GM18511 (cell line): ENCODE results near the gene ZNF718.
"Not testable (repeated sequence)": the region's sequence is repeated elsewhere in the genome, so short reads cannot be mapped to it uniquely, and the experiment has no call there.

Experiments used
- ATAC-seq: cut with Tn5 transposase; IDR thresholded peaks from one replicate; pipeline ENCODE4 v1.9.1; 2021; ENCODE audit warnings: mild to moderate bottlenecking, moderate library complexity; ENCODE audit not compliant: unreplicated experiment

Gene ZNF718

DNA sequence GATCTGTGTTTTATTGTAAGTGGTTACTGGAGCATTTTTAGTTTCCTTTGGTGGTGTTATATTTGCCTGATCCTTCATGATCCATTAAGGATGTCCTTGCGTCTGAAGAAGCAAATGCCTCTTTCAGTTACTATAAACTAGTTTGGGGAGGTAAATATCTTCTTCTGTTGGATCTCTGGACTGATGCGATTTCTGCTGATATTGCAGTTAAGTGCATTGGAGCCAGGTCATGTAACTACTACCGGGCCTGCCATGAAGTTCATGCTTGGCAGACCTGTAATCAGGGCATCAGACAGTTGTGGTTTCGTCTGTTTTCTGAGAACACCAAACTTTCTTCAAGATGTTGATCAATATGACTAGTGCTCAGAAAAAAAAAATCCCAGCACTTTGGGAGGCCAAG lies 22.9 kb downstream of the ZNF718 start:
- no peak for ATAC-seq

DNA sequence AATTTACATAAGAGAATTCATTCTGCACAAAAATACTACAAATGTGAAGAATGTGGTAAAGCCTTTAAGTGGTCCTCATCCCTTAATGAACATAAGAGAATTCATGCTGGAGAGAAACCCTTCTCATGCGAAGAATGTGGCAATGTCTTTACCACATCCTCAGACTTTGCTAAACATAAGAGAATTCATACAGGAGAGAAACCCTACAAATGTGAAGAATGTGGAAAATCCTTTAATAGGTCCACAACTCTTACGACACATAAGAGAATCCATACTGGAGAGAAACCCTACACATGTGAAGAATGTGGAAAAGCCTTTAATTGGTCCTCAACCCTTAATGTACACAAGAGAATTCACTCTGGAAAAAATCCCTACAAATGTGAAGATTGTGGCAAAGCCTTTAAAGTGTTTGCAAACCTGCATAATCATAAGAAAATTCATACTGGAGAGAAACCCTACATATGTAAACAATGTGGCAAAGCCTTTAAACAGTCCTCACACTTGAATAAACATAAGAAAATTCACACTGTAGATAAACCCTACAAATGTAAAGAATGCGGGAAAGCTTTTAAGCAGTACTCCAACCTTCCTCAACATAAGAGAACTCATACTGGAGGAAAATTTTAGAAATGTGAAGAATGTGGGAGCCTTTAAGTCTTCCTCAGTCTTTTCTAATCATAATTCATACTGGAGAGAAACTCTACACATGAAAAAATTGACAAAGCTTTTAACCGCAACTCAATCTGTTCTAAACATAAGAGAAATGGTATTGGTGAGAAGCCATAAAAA lies 37.4 kb downstream of the ZNF718 start:
- ATAC-seq: no peak

DNA sequence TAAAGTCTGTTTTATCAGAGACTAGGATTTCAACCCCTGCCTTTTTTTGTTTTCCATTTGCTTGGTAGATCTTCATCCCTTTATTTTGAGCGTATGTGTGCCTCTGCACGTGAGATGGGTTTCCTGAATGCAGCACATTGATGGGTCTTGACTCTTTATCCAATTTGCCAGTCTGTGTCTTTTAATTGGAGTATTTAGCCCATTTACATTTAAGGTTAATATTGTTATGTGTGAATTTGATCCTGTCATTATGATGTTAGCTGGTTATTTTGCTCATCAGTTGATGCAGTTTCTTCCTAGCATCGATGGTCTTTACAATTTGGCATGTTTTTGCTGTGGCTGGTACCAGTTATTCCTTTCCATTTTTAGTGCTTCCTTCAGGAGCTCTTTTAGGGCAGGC lies 45.3 kb downstream of the ZNF718 start:
- ATAC-seq: not testable (repeated sequence)

DNA sequence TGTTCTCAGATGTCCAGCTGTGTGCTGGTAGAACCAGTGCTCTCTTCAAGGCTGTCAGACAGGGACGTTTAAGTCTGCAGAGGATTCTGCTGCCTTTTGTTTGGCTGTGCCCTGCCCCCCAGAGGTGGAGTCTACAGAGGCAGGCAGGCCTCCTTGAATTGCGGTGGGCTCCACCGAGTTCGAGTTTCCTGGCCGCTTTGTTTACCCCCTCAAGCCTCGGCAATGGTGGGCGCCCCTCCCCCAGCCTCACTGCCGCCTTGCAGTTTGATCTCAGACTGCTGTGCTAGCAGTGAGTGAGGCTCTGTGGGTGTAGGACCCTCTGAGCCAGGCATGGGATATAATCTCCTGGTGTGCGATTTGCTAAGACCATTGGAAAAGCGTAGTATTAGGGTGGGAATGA lies 47.0 kb downstream of the ZNF718 start:
- ATAC-seq: not testable (repeated sequence)

DNA sequence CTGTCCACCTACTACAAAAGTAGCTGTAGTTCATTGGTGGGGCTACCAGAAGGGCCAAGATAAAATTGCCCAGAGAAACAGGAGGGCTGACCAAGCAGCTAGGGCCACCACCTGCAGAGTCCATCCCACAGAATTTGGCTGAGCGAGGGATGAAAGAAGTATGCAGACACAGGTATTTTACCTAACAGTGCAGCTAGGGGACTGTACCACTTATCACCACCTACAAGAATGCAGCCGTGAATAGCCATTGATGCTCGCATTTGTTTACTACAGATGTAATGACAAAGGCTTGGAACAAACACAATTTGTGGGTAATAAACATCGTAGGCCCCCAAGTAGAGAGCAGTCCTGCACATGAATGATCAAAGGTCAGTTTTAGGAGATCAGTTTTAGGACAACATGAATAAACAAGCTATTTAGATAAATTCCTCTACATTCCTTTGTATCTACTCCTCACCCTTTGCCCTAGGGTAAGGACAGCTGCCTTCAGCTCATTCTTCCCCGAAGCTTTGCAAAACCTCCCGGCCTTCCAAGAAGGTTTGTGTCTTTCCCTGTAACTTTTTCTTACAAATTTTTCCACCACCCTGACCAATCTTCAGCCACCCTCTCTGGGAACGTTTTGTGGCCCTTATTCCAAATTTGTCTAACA lies 49.5 kb downstream of the ZNF718 start:
- no peak for ATAC-seq

DNA sequence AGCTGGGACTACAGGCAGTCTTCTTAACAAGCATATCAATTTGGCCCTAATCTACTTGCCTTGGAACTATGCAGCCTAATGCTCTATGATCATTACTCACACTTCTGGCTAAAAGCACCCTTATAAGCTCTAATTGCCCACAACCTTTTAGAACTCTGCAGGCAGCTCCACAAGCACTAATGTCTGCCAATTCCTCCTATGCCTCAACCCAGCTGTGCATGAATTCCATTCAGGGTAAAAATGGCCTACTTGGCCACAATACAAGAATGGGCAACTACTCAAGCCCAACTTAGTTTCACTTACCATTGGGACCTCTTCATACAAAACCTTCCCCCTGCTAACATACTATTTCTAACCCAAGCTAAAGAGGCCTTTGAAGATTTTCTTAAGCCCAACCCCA lies 51.7 kb downstream of the ZNF718 start:
- no peak for ATAC-seq

DNA sequence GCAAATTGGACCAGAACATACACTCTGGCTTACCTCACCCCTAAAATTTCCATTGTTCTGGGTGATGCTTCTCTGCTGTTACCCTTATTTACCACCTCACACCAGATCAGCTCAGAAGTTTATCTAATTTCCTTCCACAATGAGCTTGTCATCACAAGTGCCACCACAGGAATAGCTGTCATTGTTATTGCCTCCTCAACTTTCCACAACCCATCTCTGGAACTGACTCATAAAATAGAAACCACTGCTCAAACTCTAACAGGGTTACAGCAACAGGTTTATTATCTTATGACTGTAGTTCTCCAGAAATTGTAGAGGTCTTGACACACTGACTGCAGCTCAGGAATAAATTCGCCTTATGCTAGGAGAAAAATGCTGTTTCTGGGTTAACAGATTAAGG lies 52.7 kb downstream of the ZNF718 start:
- no peak for ATAC-seq

DNA sequence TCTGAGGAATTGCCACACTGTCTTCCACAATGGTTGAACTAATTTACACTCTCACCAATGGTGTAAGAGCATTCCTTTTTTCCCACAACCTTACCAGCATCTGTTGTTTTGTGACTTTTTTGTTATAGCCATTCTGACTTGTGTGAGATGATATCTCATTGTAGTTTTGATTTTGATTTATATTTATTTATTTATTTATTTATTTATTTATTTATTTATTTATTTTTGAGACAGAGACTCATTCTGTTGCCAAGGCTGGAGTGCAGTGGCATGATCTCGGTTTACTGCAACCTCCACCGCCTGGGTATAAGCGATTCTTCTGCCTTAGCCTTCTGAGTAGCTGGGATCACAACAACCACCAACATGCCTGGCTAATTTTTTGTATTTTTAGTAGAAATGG lies 57.9 kb downstream of the ZNF718 start:
- ATAC-seq: not testable (repeated sequence)

DNA sequence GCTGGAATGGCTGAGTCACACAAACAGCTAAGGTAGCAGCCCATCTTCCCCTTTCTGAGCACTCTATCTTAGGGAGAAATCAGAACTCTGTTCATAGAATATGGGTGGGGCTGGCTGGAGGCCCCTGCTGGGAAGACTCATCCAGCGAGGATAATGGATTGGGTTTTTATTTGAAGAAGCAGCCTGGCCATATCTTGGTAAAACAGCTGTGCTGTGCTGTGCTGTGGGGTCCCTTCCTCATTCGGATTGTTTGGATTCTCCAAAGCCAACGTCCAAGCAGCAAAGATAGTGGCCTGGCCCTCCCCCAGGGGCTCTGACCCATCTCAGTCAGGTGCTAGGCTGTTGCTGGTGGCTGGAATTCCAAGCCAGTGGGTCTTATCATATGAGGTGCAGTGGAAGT lies 63.8 kb downstream of the ZNF718 start:
- ATAC-seq: no peak

DNA sequence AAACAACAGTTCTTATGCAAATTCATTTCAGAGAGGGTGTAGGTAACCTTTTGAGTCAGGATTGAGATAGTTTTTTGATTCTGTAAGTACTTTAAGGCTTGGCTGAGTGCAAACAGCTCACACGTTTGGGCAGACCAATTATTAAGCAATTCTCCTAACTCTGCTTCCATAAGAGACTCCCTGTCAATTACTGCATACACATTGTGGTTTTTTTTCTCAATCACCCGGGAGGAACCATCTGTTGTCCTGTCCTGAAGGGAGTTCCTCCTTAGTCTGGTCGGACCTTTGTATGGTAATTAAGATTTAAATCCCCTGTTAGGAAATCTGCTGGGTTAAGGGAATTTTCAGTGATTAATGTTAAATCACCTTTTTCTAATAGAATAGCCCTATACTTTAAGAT lies 70.9 kb downstream of the ZNF718 start:
- not testable (repeated sequence) for ATAC-seq

DNA sequence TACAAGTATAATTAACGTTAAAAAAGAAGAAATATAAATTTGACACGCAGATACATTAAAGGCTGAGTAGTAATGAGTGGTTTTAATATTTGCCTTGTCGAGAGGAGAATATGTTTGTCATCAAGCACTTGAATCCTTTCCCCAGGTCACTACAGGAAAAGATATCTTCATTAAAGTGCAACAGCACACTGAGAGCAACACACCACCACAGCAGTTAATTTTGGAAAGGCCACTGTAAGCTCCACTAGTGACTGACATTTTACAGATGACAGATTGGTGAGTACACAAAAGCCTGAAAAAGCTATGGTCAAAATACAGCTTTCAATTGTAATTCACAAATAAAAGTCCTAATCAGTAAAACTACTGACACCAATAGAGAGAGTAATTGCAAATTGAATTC lies 76.6 kb downstream of the ZNF718 start:
- no peak for ATAC-seq

DNA sequence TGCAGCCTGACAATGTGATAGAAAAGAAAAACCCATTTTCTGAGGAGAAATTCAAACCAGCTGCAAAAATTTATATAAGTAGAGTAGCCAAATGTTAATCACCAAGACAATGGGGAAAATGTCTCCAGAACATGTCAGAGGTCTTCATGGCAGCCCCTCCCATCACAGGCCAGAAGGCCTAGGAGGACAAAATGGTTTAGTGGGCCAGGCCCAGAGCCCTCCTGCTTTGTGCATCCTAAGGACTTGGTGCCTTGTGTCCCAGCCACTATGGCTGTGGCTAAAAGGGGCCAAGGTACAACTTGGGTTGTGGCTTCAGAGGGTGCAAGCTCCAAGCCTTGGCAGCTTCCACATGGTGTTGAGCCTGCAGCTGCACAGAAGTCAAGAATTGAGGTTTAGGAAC lies 78.5 kb downstream of the ZNF718 start:
- ATAC-seq: not testable (repeated sequence)

DNA sequence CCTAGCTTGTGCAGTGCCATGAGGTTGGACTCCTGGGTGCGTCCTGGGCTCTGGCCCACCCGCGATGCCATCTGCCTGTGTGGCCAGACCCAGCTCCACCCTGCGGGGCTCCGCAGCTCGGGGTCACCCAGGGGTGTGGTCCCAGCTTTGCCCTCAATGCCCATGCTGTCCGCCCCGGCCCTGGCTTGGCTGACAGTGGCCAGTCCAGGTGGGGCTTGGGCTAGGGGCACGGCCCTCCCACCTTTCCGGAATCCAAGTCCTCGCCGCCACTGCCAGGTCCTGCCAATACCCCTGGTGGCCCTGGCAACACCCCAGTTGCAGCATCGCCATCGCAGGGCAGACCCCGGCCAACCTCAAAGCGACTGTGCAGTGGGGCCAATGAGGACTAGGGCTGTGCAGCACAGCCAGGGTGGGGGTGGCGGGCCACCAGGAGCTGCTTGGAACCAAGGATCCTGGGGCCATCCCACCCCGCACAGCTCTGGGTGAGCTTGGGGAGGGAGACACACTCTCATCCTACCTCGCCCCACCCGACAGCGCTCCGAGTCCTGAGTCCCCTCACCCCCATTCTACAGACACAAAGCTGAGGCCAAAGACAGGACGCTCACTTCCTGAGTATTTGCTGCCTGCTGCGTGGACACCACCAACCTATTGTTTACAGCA lies 80.9 kb downstream of the ZNF718 start:
- ATAC-seq: no peak

DNA sequence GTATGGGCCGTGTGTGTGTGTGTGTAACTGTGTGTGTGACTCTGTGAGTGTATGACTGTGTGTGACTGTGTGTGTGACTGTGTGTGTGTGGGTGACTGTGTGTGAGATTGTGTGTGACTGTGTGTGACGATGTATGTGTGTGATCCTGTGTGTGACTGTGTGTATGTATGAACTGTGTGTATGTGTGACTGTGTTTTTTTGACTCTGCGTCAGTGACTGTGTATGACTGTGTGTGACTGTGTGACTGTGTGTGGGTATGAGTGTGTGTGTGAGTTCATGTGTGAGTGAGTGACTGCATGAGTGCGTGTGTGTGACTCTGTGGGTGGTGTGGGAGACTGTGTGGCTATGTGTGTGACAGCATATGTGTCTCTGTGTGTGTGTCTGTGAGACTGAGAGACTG lies 81.8 kb downstream of the ZNF718 start:
- ATAC-seq: no peak

DNA sequence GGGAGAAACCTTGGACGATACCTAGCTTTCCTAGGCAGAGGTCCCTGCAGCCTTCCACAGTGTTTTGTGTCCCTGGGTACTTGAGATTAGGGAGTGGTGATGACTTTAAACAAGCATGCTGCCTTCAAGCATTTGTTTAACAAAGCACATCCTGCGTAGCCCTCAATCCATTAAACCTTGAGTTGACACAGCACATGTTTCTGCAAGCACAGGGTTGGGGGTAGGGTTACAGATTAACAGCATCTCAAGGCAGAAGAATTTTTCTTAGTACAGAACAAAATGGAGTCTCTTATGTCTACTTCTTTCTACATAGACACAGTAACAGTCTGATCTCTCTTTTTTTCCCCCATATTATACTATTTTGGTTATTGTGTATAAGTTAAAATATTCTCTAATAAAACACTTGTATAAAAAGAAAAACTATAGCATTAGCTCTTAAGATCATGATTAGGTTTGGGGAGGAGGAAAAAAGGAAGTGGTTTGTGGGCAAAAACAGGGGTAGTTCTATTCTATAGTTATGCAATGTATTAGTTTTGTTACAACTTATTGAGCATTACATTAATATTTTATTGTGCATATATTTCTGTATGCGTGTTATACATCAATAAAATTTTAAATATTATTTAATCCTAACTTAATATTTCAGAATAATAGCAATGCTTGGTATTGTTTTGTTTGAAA lies 84.3 kb downstream of the ZNF718 start:
- not testable (repeated sequence) for ATAC-seq

DNA sequence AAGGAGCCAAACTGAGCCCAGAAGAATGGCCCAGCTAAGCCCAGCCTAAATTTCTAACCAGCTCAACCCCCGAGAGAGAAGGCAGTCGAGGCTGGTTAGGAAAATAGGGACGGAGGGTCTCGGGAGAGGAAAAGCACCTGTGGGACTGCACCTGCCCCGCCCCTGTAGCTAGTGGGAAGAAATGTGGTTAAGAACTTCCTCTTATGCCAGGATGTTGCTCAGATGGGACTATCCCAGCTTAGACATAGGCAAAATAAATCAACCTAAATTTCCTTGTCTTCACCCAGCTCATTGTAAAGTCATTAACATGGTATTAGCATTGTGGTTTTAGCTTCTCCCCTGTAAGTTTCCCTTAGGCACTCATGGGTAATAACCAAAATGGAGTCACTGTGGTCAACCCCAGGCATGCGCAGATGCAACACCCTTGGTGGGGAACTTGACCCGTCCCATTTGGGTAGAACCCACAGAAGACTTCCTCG lies 86.8 kb downstream of the ZNF718 start:
- no peak for ATAC-seq

DNA sequence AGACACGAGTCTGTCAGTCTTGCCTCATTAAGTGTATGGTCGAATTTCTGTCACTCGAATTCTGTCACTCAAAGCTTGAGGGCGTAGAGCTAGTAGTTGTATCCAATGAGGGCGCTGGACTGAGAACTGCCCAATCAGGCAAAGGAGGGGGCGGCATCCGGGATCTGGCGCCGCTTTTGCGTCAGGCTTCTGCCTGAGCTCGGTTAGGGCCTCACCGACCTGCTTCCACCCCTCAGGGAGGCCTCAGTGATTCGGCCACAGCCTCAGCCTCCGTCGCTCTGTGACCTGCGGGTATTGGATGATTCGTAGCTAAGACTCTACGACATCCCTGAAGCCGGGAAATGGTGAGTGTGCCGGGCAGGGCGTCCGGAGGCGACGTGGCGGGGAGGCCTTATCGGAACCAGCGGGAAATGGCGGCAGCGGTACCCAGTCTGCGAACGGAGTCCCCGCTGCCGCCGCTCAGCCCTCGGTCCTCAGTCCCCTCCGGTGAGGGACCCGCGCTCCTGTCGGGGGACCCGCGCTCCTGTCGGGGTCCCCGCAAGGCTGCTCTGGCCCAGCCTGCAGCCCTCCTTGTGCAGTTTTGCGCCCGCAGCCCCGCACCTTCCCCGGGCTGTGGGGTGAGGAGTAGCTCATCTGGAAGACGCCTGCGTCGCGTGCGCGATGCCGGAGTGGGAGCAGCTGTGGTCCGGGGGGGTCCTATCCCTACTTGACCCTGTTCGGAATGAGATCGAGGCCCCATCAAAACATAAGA lies 88.3 kb downstream of the ZNF718 start:
- no peak for ATAC-seq

DNA sequence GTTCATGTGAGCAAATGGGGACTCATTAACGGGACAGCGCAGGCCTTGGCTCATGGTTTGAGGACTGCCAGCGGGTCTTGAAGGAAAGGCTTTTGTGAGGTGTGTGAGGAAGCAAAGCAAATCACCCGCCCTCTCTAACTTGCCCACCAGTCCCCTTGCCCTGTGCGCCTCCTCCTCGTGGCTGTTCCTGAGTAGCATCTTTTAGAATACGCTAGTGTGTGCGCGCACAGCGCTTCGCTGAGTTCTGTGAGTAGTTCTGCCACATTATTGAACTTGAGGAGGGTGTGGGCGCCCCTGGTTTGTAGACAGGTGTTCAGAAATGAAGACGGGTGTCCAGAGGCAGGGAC lies 88.9 kb downstream of the ZNF718 start:
- not testable (repeated sequence) for ATAC-seq
